ENCODE measurements around the gene CORO2A. TPM values are rescaled to one million over a fixed set of nuclear protein-coding genes. Genes with fewer than 3 reads are reported as not detected.

The CORO2A gene
- total and polyA plus RNA-seq, 10 donors = 1.3 to 11.0 (median 6.1) TPM

DNA sequence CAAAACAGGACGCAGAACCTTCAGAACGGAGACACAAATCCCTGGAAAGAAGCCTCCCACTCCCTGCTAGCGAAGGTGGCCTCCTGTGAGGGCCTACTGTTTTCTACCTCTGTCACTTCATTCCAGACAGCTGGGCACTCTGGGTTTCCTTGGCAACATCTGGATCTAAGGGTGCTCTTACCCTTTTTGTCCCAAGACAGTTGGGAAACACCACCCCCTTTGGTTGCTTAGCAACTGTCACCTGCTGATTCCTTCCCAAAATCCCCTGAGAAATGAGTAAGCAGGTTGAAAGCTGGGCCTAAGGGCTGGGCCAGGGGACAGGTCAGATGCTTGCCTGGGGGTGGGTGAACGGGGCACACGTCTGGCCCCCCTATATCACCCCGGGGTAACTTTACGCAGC is 106.5 kb downstream of the CORO2A start:
- no peak overlapping the region for H3K4me3 ChIP-seq
- DNase-seq = peak; percentile 29
- H3K36me3 ChIP-seq = peaks cover 0 to 92% (median 45%) of the 10 kb centered on the region in 6 donors

DNA sequence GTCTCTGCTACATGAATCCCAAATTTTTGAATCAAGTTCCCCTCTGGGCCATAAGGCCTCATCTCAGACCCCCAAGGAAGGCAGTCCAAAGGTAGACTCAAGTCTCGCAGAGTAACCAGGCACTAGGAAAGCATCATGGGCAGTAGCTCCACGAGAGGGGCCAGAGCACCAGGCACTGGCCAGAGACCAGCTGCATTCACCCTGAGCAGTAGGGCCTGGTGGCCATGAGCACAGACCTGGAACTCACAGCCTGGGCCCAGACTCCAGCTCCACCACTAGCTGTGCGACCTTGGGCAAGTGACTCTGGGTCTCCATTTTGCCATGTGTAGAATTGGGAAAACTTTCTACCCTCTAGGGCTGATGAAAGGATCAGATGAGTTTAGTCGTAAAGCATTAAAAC is 107.4 kb downstream of the CORO2A start:
- TF ChIP-seq CTCF (IDR thresholded peaks at IDR 0.05 in 8 of 11, conservative IDR thresholded peaks at IDR 0.05 in 3 of 11) (no peak), POLR2AphosphoS5 (IDR thresholded peaks at IDR 0.05) (peak in 2 of 3 donors; percentile 14 to 48)
- DNase-seq = peak; percentile 56
- Histone ChIP-seq H3K27me3 (replicated peaks in 1 of 7) (no peaks in the 10 kb centered on the region), H3K36me3 (peaks cover 0 to 92% (median 53%) of the 10 kb centered on the region in 6 donors), H3K9me3 (no peaks in the 10 kb centered on the region), H3K4me3 (no peak overlapping the region), H3K4me1 (peaks cover 0 to 63% (median 20%) of the 10 kb centered on the region in 6 donors), H3K27ac (peak overlapping the region in 1 of 8 donors; percentile 35)
- 85 to 98% (median 97%) methylated on average over 4 of the region's 4 CpGs for WGBS, 5 donors
- intact Hi-C loops (cut with DNase I; ENCODE audit: low total_unique reads) = no loop called here

More for the DNA sequence above, 106.5 kb downstream of the CORO2A start:
- intact Hi-C loops (cut with DNase I; ENCODE audit: low total_unique reads) = no loop called here
- WGBS, 5 donors = 85 to 98% (median 90%) methylated on average over 6 to 7 of the region's 7 CpGs
- TF ChIP-seq CTCF (IDR thresholded peaks at IDR 0.05 in 8 of 11, conservative IDR thresholded peaks at IDR 0.05 in 3 of 11) (no peak), POLR2A (IDR thresholded peaks at IDR 0.05) (no peak), POLR2AphosphoS5 (IDR thresholded peaks at IDR 0.05) (no peak)
- H3K27ac ChIP-seq = peak overlapping the region in 2 of 8 donors; percentile 5 to 29
- peaks cover 0 to 61% (median 19%) of the 10 kb centered on the region in 6 donors for H3K4me1 ChIP-seq
- no peaks in the 10 kb centered on the region for H3K9me3 ChIP-seq
- H3K27me3 ChIP-seq (replicated peaks in 1 of 7) = no peaks in the 10 kb centered on the region

DNA sequence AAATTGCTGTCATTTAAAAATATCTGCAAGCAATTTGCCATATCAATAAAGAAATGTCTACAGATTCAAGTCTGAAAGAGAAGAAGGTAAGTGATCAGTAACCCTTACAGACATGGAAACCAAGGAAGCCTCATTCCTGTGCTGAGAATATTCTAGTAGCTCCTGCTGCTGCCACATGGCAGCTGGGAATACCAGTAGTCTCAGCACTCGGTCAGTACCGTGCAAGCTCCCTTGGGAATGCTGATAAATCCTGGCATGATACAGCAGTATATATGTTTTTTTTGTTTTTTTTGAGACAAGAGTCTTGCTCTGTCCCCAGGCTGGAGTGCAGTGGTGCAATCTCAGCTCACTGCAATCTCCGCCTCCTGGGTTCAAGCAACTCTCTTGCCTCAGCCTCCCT is 108.0 kb downstream of the CORO2A start:
- Histone ChIP-seq H3K36me3 (peaks cover 0 to 92% (median 60%) of the 10 kb centered on the region in 6 donors), H3K9me3 (no peaks in the 10 kb centered on the region), H3K27ac (peak overlapping the region in 2 of 8 donors; percentile 7 to 66), H3K4me1 (peaks cover 0 to 63% (median 20%) of the 10 kb centered on the region in 6 donors), H3K27me3 (replicated peaks in 1 of 7) (no peaks in the 10 kb centered on the region), H3K4me3 (no peak overlapping the region)
- no peak for DNase-seq
- intact Hi-C loops (cut with DNase I; ENCODE audit: low total_unique reads) = no loop called here
- WGBS, 5 donors = 84 to 98% (median 92%) methylated on average over 3 of the region's 3 CpGs
- TF ChIP-seq POLR2A (IDR thresholded peaks at IDR 0.05) = no peak
- no peak for TF ChIP-seq POLR2AphosphoS5 (IDR thresholded peaks at IDR 0.05)
- no peak for TF ChIP-seq CTCF (IDR thresholded peaks at IDR 0.05 in 8 of 11, conservative IDR thresholded peaks at IDR 0.05 in 3 of 11)

DNA sequence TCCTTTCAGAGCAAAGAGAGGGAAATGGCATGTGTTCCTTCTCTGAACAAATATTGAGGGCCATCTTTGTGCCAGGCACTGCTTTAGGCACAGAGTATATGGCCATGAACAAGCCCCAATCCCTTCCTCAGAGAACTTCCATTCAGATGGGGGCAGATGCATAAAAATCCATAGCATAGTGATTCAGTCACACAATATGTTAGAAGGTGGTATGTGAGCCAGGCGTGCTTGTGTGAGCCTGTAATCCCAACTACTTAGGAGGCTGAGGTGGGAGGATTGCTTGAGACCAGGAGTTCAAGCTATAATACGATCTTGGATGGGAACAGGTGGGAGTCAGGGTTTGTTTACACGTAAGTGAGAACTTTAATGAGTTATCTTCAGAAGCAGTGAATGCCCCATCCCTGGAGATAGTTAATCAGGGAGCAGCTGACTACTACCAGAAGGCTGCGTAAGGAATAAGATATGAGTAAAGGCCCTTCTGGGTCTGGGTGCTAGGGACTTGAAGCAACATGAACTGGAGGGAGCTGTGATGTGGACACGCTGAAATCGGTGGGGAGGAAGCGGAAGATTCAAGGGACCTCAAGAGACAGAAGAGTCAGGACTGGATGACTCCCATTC is 108.8 kb downstream of the CORO2A start:
- Histone ChIP-seq H3K27me3 (replicated peaks in 1 of 7) (no peaks in the 10 kb centered on the region), H3K27ac (peak overlapping the region in 4 of 8 donors; percentile 7 to 66 (median 32)), H3K4me1 (peaks cover 0 to 63% (median 20%) of the 10 kb centered on the region in 6 donors), H3K36me3 (peaks cover 0 to 97% (median 63%) of the 10 kb centered on the region in 6 donors), H3K9me3 (no peaks in the 10 kb centered on the region), H3K4me3 (no peak overlapping the region)
- TF ChIP-seq POLR2AphosphoS5 (IDR thresholded peaks at IDR 0.05) (no peak), POLR2A (IDR thresholded peaks at IDR 0.05) (no peak), CTCF (IDR thresholded peaks at IDR 0.05 in 8 of 11, conservative IDR thresholded peaks at IDR 0.05 in 3 of 11) (no peak)
- 92 to 97% (median 94%) methylated on average over 7 of the region's 7 CpGs for WGBS, 5 donors
- intact Hi-C loops (cut with DNase I; ENCODE audit: low total_unique reads) = no loop called here
- DNase-seq = no peak

All from spleen (tissue), 11 donors.